GM12892 (cell line): ENCODE results near the gene IGFBPL1.

Experiments
- POLR2A ChIP-seq: IDR thresholded peaks from 2 replicates; pipeline ENCODE4 v1.6.1; 2011; ENCODE audit warnings: low read depth, low read length, control low read depth
- POLR2AphosphoS5 ChIP-seq: IDR thresholded peaks from 2 replicates; pipeline ENCODE4 v1.6.1; 2011; ENCODE audit warnings: low read depth, low read length, control low read depth

DNA sequence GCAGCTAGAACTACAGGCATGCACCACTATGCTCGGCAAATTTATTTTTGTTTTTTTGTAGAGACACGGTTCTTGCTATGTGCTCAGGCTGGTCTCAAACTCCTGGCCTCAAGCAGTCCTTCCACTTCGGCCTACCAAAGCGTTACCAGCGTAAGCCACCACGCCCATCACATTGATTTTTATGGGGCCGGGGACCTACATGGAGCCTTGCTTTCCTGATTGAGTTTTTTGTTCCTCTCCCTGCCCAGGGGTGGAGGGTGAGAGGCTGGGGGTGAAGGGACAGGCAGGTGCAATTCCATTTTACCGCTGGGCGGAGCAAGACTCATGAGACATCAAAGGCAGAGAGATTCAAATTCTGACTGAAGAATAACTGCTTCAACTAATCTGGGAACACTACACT, 29.8 kb downstream of the IGFBPL1 start:
- no peak for TF ChIP-seq POLR2A
- TF ChIP-seq POLR2AphosphoS5: no peak
